MM.1S (cell line): ENCODE results near the gene PSEN2.

Experiments
- DNase-seq: peaks from one replicate; pipeline ENCODE4 v3.0.0-alpha.2; 2015
- H2AFZ ChIP-seq: fragments of 300-600 bp; sonication (generic); 2 replicates; pipeline ENCODE4 v1.6.0; 2016; ENCODE audit warnings: antibody characterized with exemption, low read length
- H3F3A ChIP-seq: fragments of 300-600 bp; sonication (generic); 2 replicates; pipeline ENCODE4 v1.6.1; 2016; ENCODE audit warnings: mild to moderate bottlenecking, antibody characterized with exemption, low read length, moderate library complexity, mixed read lengths; ENCODE audit not compliant: insufficient read depth
- H3K27ac ChIP-seq: fragments of 300-600 bp; sonication (generic); 2 replicates; pipeline ENCODE4 v1.5.1; 2016; ENCODE audit warnings: mild to moderate bottlenecking, low read length
- H3K27me3 ChIP-seq: fragments of 300-600 bp; sonication (generic); replicated peaks from 2 replicates; pipeline ENCODE4 v1.6.0; 2016; ENCODE audit warnings: low read length; ENCODE audit not compliant: insufficient read depth
- H3K36me3 ChIP-seq: fragments of 300-600 bp; sonication (generic); replicated peaks from 2 replicates; pipeline ENCODE4 v1.6.1; 2016; ENCODE audit warnings: mild to moderate bottlenecking, low read length, mixed read lengths; ENCODE audit not compliant: insufficient read depth
- H3K4me1 ChIP-seq: fragments of 300-600 bp; sonication (generic); 2 replicates; pipeline ENCODE4 v1.6.1; 2016; ENCODE audit warnings: low read length, mixed read lengths
- H3K4me2 ChIP-seq: fragments of 300-600 bp; sonication (generic); 2 replicates; pipeline ENCODE4 v1.6.0; 2016; ENCODE audit warnings: low read depth, low read length
- H3K4me3 ChIP-seq: fragments of 300-600 bp; sonication (generic); 2 replicates; pipeline ENCODE4 v1.5.1; 2016; ENCODE audit warnings: low read length, mixed read lengths
- H3K79me2 ChIP-seq: fragments of 300-600 bp; sonication (generic); 2 replicates; pipeline ENCODE4 v1.6.1; 2016; ENCODE audit warnings: mixed run types, low read length, mixed read lengths
- H3K9ac ChIP-seq: fragments of 300-600 bp; sonication (generic); 2 replicates; pipeline ENCODE4 v1.6.1; 2016; ENCODE audit warnings: low read length, mixed read lengths
- H3K9me2 ChIP-seq: fragments of 300-600 bp; sonication (generic); replicated peaks from 2 replicates; pipeline ENCODE4 v1.6.1; 2016; ENCODE audit warnings: mild to moderate bottlenecking, low read length, mixed read lengths; ENCODE audit not compliant: insufficient read depth
- H3K9me3 ChIP-seq: fragments of 300-600 bp; sonication (generic); replicated peaks from 2 replicates; pipeline ENCODE4 v1.6.1; 2016; ENCODE audit warnings: mild to moderate bottlenecking, low read length, mixed read lengths; ENCODE audit not compliant: insufficient read depth
- H4K20me1 ChIP-seq: fragments of 300-600 bp; sonication (generic); 2 replicates; pipeline ENCODE4 v1.6.1; 2016; ENCODE audit warnings: mild to moderate bottlenecking, low read length, moderate library complexity, mixed read lengths; ENCODE audit not compliant: insufficient read depth
- EZH2 ChIP-seq: fragments of 300-600 bp; sonication (generic); optimal IDR thresholded peaks from 2 replicates; pipeline ENCODE3; 2017; ENCODE audit warnings: low read depth, mild to moderate bottlenecking, antibody characterized with exemption, low read length, mixed read lengths
- EZH2phosphoT487 ChIP-seq: fragments of 300-600 bp; sonication (generic); IDR thresholded peaks from 2 replicates; pipeline ENCODE4 v1.6.1; 2018; ENCODE audit warnings: antibody characterized with exemption, low read length
- TF ChIP-seq, protein P1 (sequence below): fragments of 300-600 bp; sonication (generic); IDR thresholded peaks from 2 replicates; pipeline ENCODE4 v1.5.1; 2016; ENCODE audit warnings: antibody characterized with exemption, low read length, mixed read lengths

The PSEN2 gene

DNA sequence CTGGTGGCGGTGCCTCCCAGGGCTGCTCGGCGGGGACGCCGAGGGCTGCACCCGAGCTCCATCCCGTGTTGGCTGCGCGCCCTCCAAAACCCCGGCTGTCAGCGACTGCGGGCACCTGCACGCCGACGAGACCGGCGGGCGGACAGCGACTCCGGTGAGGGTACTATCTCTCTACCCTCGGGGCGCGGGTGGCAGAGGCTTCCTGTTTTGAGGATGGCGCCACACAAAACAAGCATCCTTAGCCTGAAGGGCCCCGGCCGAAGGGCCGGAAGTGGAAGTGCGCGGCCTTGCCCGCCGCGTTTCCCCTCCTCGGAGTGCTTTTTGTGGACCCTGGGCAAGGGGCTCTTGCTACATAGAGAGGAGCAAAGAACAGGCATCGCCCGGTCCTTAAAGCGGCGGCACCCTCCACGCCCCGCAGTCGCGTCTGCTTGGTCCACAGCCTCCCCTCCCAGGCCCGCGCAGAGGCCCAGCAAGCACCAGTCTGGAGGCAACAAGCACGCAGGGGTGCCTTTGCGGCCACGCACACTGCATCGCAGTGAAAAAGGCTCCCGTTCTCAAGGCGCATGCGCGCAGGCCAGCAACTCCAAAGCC lies 69.1 kb downstream of the PSEN2 start:
- Histone ChIP-seq H3K4me1 (peaks cover 19% of the 10 kb centered on the region), H3K9ac (peak overlapping the region; percentile 90), H3K4me2 (peak overlapping the region; percentile 94), H3K4me3 (peak overlapping the region; percentile 81), H2AFZ (peak overlapping the region; percentile 78), H3K27ac (peak overlapping the region; percentile 94), H3F3A (peaks cover 17% of the 10 kb centered on the region), H4K20me1 (no peaks in the 10 kb centered on the region), H3K27me3 (no peaks in the 10 kb centered on the region), H3K79me2 (peaks cover 44% of the 10 kb centered on the region), H3K9me2 (no peaks in the 10 kb centered on the region), H3K36me3 (no peaks in the 10 kb centered on the region), H3K9me3 (no peaks in the 10 kb centered on the region)
- DNase-seq, result peak; percentile 87
- TF ChIP-seq, protein P1, sequence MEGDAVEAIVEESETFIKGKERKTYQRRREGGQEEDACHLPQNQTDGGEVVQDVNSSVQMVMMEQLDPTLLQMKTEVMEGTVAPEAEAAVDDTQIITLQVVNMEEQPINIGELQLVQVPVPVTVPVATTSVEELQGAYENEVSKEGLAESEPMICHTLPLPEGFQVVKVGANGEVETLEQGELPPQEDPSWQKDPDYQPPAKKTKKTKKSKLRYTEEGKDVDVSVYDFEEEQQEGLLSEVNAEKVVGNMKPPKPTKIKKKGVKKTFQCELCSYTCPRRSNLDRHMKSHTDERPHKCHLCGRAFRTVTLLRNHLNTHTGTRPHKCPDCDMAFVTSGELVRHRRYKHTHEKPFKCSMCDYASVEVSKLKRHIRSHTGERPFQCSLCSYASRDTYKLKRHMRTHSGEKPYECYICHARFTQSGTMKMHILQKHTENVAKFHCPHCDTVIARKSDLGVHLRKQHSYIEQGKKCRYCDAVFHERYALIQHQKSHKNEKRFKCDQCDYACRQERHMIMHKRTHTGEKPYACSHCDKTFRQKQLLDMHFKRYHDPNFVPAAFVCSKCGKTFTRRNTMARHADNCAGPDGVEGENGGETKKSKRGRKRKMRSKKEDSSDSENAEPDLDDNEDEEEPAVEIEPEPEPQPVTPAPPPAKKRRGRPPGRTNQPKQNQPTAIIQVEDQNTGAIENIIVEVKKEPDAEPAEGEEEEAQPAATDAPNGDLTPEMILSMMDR, result no peak
- no peak for TF ChIP-seq EZH2phosphoT487
- no peak for TF ChIP-seq EZH2

DNA sequence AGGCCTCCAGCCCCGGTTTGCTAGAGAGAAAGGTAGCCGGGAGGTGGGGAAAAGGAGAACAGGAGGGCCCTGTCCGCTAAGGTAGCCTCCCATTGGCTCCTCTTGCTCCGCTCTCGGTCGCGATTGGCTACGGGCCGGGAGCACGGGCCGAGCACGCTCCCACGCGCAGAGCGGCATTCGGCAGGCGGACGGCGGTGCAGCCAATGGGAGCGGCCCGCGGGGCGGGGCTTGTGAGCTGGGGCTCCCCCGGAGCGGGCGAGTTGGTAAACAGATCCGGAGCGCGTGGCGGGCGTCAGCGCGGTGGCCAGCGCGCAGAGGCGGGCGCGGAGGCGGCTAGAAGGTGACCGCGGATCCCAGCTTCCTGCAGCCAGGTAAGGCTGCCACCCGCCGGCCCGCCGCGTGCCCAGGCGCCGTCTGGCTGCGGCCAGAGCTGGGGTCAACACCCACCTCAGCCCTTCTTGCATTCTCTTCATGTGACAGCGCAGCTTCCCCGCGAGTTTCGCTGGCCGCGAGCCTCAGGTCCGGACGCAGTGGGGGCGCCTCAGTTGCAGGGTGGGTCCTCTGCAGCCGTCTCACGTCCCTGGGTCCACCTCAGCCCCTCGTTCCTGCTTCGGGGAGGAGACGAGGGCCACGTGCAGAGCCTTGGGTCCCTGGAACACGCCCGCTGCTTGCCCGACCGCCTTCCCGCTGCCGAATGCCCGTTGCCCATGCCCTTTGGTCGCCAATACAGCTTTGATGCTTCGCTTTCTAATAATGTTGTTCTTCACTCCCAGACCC lies 69.8 kb downstream of the PSEN2 start, which contains the start of gene COQ8A:
COQ8A (plus strand) TSS at position 266 of the 777 bp plus-strand sequence. CDS start 21,092 bp downstream, outside the sequence.
- TF ChIP-seq, protein P1, result no peak
- TF ChIP-seq EZH2phosphoT487 (no peak), EZH2 (no peak)
- H3K4me2 ChIP-seq, result peak within 1 kb of the TSS; percentile 98
- peaks cover 17% of the 10 kb centered on the region for H3F3A ChIP-seq
- H3K27me3 ChIP-seq, result no peaks in the 10 kb centered on the region
- peak within 1 kb of the TSS; percentile 94 for H3K4me3 ChIP-seq
- no peaks in the 10 kb centered on the region for H4K20me1 ChIP-seq
- peak; percentile 100 for DNase-seq
- H3K79me2 ChIP-seq, result peaks cover 51% of the 10 kb centered on the region
- peak within 1 kb of the TSS; percentile 90 for H3K9ac ChIP-seq
- H2AFZ ChIP-seq, result peak within 1 kb of the TSS; percentile 92
- no peaks in the 10 kb centered on the region for H3K36me3 ChIP-seq
- H3K9me3 ChIP-seq, result no peaks in the 10 kb centered on the region
- no peaks in the 10 kb centered on the region for H3K9me2 ChIP-seq
- H3K4me1 ChIP-seq, result peaks cover 19% of the 10 kb centered on the region
- peak within 1 kb of the TSS; percentile 94 for H3K27ac ChIP-seq

DNA sequence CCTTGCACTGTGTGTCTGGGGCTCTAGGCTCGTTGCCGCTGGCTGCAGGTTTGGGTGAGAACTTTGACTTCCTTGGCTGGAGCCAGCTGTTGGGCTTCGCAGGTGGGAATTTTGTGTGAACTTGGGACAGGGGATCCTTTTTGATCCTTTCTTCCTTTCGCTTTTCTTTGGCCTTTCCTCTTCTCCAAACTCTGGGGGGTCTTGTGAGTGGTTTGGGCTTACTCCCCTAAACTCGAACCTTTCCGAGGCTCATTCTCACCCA lies 70.3 kb downstream of the PSEN2 start:
- no peaks in the 10 kb centered on the region for H3K36me3 ChIP-seq
- H4K20me1 ChIP-seq, result no peaks in the 10 kb centered on the region
- peak overlapping the region; percentile 92 for H2AFZ ChIP-seq
- peak overlapping the region; percentile 49; the same call in 1 of the 2 replicates for H3K27ac ChIP-seq
- no peaks in the 10 kb centered on the region for H3K9me2 ChIP-seq
- peak overlapping the region; percentile 84 for H3K9ac ChIP-seq
- H3K9me3 ChIP-seq, result no peaks in the 10 kb centered on the region
- H3K4me3 ChIP-seq, result peak overlapping the region; percentile 94
- H3K79me2 ChIP-seq, result peaks cover 56% of the 10 kb centered on the region
- TF ChIP-seq EZH2 (no peak), EZH2phosphoT487 (no peak)
- TF ChIP-seq, protein P1, result no peak
- no peak for DNase-seq
- H3K4me1 ChIP-seq, result peaks cover 19% of the 10 kb centered on the region
- H3K27me3 ChIP-seq, result no peaks in the 10 kb centered on the region
- H3K4me2 ChIP-seq, result peak overlapping the region; percentile 98
- H3F3A ChIP-seq, result peaks cover 17% of the 10 kb centered on the region
